GM21528 (cell line): ENCODE data around the gene KRTAP12-1.
"Not testable (repeated sequence)": the region's sequence is repeated elsewhere in the genome, so short reads cannot be mapped to it uniquely, and the experiment has no call there.

Experiments
- ATAC-seq: cut with Tn5 transposase; IDR thresholded peaks from one replicate; pipeline ENCODE4 v1.9.1; 2021; ENCODE audit warnings: mild to moderate bottlenecking, moderate library complexity; ENCODE audit not compliant: unreplicated experiment, low FRiP score

The KRTAP12-1 gene

DNA sequence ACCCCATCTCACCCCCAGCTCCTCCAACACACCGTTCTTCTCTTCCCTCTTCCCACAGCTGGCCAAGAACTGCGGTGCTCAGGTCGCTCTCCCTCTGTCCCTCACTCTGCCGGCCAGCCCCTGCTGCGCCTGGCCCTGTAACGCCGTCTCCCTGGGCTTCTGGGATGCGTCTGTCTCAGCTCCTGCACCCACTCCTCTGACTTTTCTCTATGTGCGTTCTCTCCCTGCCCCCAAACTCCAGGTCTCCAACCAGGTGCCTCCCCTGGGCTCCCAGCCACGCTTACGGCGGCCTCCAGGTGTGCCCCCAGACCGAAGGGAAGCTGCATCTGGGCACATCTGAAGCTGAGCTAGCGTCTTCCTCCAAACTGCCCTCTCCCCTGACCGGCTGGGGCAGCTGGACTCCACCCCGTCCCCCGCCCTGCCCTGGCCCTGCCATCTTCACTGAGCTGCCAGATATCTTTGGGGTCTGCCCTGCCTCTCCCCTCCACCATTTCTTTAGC lies 17.6 kb upstream of the KRTAP12-1 start:
- no peak for ATAC-seq

DNA sequence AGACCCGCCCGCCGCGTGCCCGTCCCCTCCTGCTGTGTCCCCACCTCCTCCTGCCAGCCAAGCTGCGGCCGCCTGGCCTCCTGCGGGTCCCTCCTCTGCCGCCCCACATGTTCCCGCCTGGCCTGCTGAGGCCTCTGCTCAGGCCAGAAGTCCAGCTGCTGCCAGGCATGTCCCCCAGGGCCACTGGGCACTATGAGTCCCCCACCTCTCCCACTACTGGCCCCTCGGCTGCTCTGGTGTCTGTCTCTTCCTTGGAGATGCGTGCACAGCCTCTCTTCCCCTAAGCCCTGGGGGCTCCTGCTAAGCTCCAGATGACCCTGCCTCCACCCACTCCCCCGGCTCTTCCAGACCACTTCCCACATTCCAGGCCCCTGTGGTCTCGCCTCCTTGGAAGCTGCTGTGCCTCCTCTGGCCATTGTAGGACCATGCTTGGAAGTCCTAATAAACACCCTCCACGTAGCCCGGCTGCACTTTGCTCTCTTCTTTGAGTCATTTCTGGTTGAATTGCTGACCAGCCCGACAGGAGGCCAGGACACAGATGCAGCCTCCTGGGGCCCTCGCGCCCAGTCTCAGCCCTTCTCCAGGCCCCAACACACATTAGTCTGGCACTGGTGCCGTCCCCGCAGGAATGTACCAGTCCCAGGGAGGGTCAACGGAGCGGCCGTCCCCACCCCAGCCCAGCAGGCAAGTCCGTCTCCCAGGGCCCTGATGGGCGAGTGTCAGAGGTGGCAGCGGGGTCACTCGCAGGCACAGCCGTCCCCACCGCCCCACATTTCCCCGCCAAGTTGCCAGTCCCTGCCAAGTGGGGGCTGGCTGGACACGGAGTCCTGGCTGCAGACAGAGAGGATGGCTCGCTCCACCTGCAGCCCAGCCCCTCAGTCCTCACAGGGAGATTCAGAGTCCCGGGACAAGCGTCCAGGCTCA lies 16.1 kb upstream of the KRTAP12-1 start:
- no peak for ATAC-seq

DNA sequence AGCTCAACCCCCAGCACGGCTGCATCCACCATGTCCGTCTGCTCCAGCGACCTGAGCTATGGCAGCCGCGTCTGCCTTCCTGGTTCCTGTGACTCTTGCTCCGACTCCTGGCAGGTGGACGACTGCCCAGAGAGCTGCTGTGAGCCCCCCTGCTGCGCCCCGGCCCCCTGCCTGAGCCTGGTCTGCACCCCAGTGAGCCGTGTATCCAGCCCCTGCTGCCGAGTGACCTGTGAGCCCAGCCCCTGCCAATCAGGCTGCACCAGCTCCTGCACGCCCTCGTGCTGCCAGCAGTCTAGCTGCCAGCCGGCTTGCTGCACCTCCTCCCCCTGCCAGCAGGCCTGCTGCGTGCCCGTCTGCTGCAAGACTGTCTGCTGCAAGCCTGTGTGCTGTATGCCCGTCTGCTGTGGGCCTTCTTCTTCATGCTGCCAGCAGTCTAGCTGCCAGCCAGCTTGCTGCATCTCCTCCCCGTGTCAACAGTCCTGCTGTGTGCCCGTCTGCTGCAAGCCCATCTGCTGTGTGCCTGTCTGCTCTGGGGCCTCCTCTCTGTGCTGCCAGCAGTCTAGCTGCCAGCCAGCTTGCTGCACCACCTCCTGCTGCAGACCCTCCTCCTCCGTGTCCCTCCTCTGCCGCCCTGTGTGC lies 15.3 kb upstream of the KRTAP12-1 start, which contains the start of gene KRTAP10-12:
KRTAP10-12 (plus strand) TSS at position 1 of the 639 bp plus-strand sequence; CDS start at position 31, 30 bp downstream.
- ATAC-seq, result not testable (repeated sequence)

DNA sequence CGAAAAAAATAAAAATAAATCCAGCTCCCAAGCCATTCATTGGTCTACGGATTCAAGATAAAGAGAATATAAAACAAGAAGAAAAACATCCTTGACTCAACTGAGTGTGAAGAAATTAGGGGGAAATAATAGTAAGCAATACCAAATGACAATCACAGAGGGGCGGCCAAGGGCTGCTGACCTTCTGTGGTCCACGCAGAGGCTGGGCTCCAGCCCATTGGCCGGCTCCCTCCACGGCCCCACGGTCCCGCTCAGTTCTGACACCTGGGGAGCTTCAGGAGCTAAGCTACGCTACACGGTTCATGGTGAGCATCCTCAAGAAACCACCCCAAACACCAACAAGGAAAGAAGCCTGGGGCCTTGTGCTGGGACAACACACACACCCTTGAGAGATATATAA lies 14.6 kb upstream of the KRTAP12-1 start:
- ATAC-seq, result no peak

DNA sequence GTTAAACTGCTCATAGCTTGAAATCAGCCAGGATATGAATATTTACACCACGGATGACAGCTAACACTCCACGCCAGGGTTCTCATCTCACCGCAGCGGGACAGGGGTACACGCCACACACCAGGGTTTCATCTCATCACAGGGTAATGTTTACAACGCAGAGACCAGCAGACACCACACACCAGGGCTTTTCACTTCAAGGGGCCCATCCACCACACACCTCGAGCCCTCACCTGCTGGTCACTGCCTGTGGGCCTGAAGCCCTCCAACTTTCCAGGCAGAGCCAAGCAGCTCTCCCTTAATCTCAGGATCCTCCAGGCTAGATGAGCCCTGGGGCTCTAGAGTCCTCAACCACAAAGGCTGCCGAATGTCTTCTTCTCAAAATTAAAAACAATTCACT lies 13.7 kb upstream of the KRTAP12-1 start:
- no peak for ATAC-seq

DNA sequence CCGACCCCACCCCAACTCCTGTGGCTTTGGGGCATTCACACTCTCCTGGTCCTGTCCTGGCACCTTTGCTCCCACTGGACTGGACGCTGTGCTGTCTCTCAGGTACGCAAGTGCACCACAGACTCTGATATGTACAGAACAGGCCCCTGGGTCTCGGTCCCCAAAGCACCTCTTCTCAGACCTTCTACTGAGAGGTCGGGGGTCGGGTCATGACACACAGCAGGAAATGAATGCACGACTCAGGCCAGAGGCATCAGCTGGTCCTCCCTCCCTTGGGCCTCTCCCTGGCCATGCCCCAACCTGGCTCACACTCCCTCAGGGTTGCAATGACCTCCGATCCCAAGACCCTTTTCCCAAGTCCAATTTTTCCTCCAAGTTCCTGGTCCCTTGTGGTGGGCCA lies 13.2 kb upstream of the KRTAP12-1 start:
- ATAC-seq, result no peak

DNA sequence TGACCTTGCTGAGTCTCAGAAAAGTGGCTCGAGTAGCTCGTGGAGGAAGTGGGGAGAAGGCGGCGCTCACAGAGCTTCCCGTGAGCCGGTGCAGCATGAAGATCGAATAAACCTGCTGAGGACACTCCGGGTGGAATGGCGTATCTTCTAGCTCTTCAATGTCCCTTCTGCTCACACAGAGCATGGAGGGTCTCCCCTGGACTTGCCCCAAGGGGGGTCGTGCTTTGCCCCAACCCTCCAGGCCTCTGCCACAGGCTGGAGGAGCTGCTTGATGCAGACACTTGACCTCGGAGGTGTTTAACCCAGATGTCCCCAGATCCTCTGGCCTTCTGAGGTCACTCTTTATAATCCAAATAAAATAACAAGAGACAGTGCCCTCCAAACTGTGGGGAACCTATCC lies 12.8 kb upstream of the KRTAP12-1 start:
- ATAC-seq, result no peak

DNA sequence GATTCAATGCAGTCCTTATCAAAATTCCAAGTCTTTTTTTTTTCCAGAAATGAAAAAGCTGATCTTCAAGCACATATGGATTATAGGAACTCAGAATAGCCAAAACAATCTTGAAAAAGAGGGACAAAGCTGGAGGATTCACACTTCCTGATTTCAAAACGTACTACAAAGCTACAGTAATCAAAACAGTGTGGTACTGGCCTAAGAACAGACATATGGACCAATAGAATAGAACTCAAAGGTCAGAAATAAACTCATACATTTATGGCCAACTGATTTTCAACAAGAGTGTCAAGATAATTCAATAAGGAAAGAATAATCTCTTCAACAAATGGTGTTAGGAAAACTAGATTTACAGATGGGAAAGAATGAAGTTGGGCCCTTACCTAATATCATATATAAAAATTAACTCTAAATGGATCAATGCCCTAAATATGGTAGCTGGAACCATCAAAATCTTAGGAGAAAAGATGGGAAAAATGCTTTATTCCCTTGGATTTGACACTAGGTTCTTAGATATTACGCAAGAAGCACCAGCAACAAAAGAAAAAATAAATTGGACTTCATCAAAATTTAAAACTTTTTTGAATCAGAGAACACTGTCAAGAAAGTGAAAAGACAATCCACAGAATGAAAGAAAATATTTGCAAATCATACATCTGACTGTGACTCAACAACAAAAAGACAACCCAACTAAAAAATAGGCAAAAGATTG lies 11.0 kb upstream of the KRTAP12-1 start:
- no peak for ATAC-seq

DNA sequence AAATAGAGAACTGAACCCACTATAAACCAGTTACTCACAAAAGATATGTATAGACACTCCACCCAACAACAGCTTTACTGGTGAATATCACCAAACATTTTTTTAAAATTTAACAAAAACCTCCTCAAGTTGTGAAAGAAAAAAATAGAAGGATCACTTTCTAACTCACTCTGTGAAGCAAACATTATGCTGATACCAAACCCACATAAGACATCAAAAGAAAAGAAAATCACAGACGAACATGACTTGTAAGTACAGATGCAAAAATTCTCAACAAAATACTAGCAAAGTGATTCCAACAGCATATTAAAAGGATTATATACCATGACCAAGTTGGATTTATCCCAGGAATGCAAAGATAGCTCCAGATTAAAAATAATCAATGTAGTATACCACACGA lies 9.7 kb upstream of the KRTAP12-1 start:
- ATAC-seq, result no peak

DNA sequence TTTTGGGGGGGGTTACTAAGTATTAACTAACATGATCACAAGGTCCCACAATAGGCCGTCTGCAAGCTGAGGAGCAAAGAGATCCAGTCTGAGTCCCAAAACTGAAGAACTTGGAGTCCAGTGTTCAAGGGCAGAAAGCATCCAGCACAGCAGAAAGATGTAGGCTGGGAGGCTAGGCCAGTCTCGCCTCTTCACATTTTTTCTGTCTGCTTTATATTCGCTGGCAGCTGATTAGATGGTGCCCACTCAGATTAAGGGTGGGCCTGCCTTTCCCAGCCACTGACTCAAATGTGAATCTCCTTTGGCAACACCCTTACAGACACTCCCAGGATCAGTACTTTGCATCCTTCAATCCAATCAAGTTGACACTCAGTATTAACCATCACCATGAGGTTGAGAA lies 7.8 kb upstream of the KRTAP12-1 start:
- not testable (repeated sequence) for ATAC-seq

DNA sequence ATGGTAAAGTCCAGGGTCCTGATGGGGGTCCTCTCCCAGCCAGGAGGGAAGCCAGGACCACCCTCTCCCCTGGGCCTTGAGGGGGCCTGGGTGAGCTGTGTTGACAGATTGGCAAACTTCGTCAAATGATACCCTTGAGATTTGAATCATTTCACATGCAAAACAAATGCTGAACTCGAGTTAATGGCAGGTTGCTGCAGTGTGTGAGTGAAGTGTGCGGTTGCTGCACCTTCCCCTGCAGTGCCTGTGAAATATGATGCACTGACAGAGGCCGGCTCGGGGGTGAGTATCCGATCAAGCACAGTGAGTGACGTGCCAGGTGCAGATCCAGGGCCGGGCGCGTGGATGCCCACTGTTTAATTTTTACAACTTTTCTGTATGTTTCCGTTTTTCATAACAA lies 5.7 kb upstream of the KRTAP12-1 start:
- no peak for ATAC-seq

DNA sequence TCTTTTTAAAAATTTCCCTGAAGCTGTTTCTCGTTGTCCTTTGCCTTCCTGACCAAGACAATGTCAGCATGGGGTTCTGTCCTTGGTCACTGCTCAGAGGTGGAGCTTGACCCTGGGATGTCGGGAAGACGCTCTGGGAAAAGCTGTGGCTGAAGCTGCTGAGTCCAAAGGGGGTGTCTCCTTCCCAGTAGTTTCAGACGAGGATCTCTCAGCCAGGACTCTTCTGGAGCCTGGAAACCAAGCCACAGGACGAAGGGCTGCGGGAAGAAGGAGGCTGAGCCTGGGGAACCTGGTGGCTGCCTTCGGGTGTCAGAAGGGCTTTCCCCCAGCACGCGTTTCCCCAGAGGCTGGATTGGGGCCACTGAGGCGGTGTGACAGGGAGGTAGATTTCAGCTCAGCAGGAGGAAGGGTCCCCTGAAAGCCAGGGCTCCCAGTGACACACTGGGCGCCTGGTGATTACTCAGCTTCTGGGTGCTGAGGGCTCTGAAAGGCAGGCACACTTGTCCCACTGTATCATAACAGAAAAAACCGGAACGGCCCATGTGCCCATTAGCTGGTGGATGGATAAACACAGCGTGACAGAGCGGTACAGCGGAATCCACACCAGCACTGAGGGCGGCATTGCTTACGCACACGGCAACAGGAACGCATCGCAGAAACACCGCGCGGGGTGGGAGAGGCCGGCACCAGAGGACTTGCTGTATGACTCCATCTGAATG lies 5.0 kb upstream of the KRTAP12-1 start:
- ATAC-seq, result no peak

DNA sequence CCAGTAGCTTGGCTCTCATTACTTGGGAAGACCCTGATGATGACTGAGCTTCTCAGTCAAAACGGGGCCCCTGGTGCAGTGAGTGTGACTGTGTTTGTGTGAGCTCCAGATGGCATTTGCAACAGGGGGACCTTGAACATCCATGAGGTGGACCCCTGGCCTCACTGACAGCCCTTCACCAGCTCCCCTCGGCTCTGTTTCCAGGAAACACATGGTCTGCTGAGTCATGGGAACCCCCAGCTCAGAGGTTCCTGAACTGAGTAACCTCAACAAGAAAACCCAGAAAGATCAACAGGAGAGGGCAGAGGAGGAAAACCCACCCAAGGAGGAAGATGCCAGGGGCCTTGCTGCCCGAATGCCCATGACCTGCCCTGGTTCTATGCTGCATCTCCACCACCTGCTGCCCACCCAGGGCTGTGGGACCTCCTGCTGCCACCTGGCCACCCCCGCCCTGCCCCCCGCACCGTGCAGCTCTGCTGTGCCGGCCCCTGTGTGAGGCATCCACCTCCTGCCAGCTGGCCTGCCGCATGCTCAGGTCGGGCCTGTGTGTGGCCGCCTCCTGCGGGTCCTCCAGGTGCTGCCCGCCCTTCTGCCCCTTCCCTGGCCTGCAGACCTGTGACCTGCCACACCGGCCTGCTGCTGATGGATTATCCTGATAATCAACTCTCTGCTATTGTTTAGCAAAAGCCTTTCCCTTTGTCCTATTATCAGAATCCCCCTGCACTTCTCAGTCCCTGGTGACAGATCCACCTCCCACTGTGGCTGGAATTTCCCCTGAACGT lies 4.2 kb upstream of the KRTAP12-1 start:
- ATAC-seq, result no peak

DNA sequence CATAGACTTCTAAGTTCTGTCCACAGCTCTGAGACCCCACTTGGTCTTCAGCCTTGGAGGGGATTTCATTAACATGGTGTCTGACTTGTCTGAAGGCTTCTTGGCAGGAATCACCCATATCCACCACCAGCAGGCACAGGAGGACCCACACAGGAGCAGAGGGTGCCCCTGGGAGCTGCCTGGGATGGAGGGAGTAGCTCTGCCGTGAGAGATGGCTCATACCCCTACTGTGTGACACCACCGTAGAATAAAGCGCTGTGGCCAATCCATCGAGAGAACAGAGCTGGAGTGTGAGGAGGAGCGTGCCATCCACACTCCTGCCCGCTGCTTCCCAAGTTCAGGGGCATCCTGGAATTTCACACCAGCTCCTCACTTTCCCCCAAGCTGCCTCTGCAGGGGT lies 3.1 kb upstream of the KRTAP12-1 start:
- not testable (repeated sequence) for ATAC-seq

DNA sequence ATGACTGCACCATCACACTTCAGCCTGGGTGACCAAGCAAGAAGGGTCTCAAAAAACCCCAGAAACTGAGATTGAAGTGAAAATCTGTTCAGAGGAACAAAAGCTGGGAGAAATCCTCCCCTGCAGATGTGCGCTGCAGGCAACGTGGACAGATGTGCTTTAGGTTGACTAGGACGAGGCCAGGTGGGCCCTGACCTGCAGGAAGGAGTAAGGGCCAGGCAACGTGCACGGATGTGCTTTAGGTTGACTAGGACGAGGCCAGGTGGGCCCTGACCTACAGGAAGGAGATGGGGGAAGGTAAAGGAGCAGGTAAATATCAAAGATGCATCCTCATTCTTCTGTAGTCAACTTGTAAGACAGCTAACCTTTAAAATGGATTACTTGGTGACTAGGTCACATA lies 2.5 kb upstream of the KRTAP12-1 start:
- no peak for ATAC-seq

DNA sequence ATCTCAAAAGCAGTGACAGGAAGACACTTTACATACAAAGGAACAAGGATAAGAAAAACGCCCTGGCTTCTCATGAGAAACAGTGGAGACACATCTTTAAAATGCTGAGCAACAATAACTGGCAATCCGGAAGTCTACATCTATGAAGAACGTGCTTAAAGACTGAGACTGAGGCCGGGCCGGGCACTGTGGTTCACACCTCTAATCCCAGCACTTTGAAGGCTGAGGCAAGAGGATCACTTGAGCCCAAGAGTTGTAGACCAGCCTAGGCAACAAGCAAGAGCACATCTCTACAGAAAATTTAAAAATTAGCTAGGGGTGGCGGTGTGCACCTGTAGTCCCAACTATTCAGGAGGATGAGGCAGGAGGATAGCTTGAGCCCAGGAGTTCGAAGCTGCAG lies 2.1 kb upstream of the KRTAP12-1 start:
- no peak for ATAC-seq

DNA sequence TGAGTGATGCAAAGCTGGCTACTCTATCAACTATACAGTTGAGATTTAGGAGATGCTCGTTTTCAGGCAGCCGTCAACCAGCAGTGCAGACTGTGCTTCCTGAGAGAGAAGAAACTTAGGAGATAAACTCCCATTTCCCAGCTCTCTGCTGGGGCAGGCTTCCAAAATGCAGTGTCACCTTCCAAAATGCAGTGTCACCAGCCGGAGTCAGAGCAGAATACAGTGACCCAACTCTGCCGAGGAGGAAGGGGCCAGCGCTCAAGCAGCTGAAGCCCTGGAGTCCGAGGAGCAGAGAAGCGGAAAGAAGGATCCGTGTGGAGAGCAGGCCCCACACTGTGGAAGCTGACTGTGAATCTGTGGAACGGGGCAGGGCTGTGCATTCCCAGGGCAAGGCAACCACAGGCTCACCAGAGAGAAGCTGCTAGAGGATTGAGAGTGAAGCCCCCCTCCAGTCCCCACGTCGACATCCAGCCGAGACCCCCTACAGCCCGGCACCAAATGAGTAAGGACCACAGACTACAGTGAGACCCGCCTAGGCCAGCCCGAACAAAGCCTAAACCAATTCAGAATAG lies 703 bp upstream of the KRTAP12-1 start:
- ATAC-seq, result no peak

DNA sequence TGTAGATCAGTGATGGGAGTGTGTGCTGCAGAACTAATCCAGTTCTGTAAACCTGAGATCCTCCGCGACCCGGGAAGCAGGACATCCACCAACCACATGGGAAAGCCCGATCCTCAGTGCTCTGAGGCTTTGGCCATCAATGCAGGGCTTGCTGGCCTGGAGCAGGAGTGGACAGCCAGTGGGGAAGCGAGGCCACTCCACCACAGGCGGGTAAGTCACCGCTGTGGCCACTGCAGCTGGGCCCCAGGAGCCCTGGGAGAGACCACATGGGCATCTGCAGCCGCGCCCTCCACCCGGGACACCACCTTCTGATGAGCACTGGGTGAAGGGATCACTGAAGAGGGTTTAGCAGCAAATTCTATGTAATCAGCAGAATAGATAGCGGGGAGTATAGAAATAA lies 811 bp downstream of the KRTAP12-1 start:
- ATAC-seq, result no peak

DNA sequence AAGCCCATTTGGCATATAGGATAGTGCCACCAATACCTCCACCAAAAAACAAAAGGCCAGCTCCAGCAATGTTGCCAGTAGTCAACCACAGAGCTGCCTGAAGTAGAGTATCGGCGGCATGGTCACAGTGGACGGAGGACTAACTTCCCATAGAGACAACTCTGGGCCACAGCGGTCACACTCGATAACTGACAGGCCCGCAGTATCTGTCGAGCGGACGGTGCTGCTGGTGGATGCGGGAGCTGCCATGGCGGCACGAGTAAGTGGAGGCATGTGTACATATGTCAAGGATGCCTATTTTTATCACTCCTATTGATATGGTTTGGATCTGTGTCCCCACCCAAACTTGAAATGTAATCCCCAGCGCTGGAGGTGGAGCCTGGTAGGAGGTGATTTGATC lies 4.1 kb downstream of the KRTAP12-1 start:
- no peak for ATAC-seq
